K562 (cell line): Measurements from ENCODE around the gene TMTC4. TPM values are rescaled to one million over a fixed set of nuclear protein-coding genes. Genes with fewer than 3 reads are reported as not detected.

Experiments
- ARID1B ChIP-seq: fragments of 450-650 bp; IDR thresholded peaks from 2 replicates; pipeline ENCODE4 v1.6.1; 2016; ENCODE audit warnings: antibody characterized with exemption, mild to moderate bottlenecking, inconsistent platforms
- ARID2 ChIP-seq: fragments of 450-650 bp; IDR thresholded peaks from 2 replicates; pipeline ENCODE4 v1.6.1; 2017; ENCODE audit warnings: antibody characterized with exemption, mild to moderate bottlenecking
- BRCA1 ChIP-seq, 2 experiments: fragments of 450-650 bp in 1 of 2; sonication (generic) in 1 of 2; formaldehyde crosslinking in 1 of 2; IDR thresholded peaks; 2 replicates each; pipeline versions ENCODE4 v1.5.0 to v1.6.1; 2017 to 2020; ENCODE audit warnings: mild to moderate bottlenecking in 1 of 2, missing genetic modification reagents in 1 of 2
- CBX3 ChIP-seq, 2 experiments: IDR thresholded peaks; 1 replicate in 1 of 2; 2 replicates in 1 of 2; pipeline ENCODE4 v1.6.1; 2012; ENCODE audit warnings: inconsistent platforms in 2 of 2, low read length in 2 of 2, borderline replicate concordance in 1 of 2, control low read depth in 1 of 2
- CSDE1 ChIP-seq, 2 experiments: fragments of 450-650 bp; IDR thresholded peaks; 2 replicates each; pipeline ENCODE4 v1.6.1; 2016; ENCODE audit warnings: mild to moderate bottlenecking in 1 of 2
- EHMT2 ChIP-seq: fragments of 450-650 bp; IDR thresholded peaks from 2 replicates; pipeline ENCODE4 v1.6.1; 2018; ENCODE audit warnings: antibody characterized with exemption
- EP300 ChIP-seq: IDR thresholded peaks from 2 replicates; pipeline ENCODE4 v1.6.1; 2012; ENCODE audit warnings: low read length, improper control_type of control experiment
- ETV1 ChIP-seq: fragments of 450-650 bp; conservative IDR thresholded peaks from 2 replicates; pipeline ENCODE4 v1.6.1; 2016; ENCODE audit warnings: missing genetic modification characterization, control low read depth, low read depth, missing compliant biosample characterization
- GABPA ChIP-seq: fragments of 200-800 bp; sonication (Bioruptor generic); conservative IDR thresholded peaks from 2 replicates; pipeline ENCODE4 v1.6.1; 2016; ENCODE audit warnings: low read depth, missing genetic modification characterization, missing compliant biosample characterization
- JUND ChIP-seq, 2 experiments: IDR thresholded peaks; 2 replicates in 1 of 2; 3 replicates in 1 of 2; pipeline ENCODE4 v1.6.1; 2011; ENCODE audit warnings: borderline replicate concordance in 2 of 2, low read depth in 2 of 2, low read length in 2 of 2, improper control_type of control experiment in 1 of 2, missing biosample characterization in 1 of 2, missing genetic modification characterization in 1 of 2, missing genetic modification reagents in 1 of 2
- MTA3 ChIP-seq: fragments of 450-650 bp; formaldehyde crosslinking; IDR thresholded peaks from 2 replicates; pipeline ENCODE4 v1.6.1; 2017; ENCODE audit warnings: mild to moderate bottlenecking, borderline replicate concordance
- SIX5 ChIP-seq, 2 experiments: IDR thresholded peaks; 2 replicates each; pipeline ENCODE4 v1.6.1; 2011; ENCODE audit warnings: low read length in 2 of 2, borderline replicate concordance in 1 of 2, low read depth in 1 of 2, mild to moderate bottlenecking in 1 of 2, moderate library complexity in 1 of 2; ENCODE audit not compliant: insufficient read depth in 1 of 2
- SMARCA4 ChIP-seq: fragments of 450-650 bp; IDR thresholded peaks from 2 replicates; pipeline ENCODE4 v1.6.1; 2016
- SMARCE1 ChIP-seq: fragments of 450-650 bp; IDR thresholded peaks from 2 replicates; pipeline ENCODE4 v1.7.1; 2016; ENCODE audit warnings: mild to moderate bottlenecking
- STAT5B ChIP-seq: fragments of 250-450 bp; sonication (Bioruptor Pico); IDR thresholded peaks from 2 replicates; pipeline ENCODE4 v1.8.0; 2021; ENCODE audit warnings: mild to moderate bottlenecking, inconsistent platforms
- TFAM ChIP-seq: fragments of 250-450 bp; sonication (Bioruptor Pico); conservative IDR thresholded peaks from 2 replicates; pipeline ENCODE4 v1.5.0; 2021; ENCODE audit warnings: mild to moderate bottlenecking, moderate library complexity
- ZNF589 ChIP-seq: fragments of 200-800 bp; sonication (Bioruptor generic); IDR thresholded peaks from 2 replicates; pipeline ENCODE4 v1.6.1; 2016; ENCODE audit warnings: low read depth, missing genetic modification characterization, missing compliant biosample characterization
- polyA plus RNA-seq, 8 experiments: library from polyadenylated mRNA; depleted of rRNA in 4 of 8; stranded (reverse) in 5 of 8; unstranded in 3 of 8; fragments of >200 nt; fragmentation: Nextera tagmentation in 2 of 8; fragmentation: Illumina TruSeq in 1 of 8; extraction: Ambion mirVana in 2 of 8; extraction: Trizol in 1 of 8; gene quantifications; 2 replicates each; pipeline versions ENCODE4 v1.2.1 to v1.2.3, GENCODE V29; 2011 to 2014; ENCODE audit warnings: inconsistent platforms in 1 of 8, missing spikeins in 1 of 8
- total RNA-seq, 7 experiments: library from RNA; depleted of rRNA in 6 of 7; stranded (reverse); fragments of >200 nt in 6 of 7; fragmentation: Illumina TruSeq in 2 of 7; extraction: Trizol in 2 of 7; gene quantifications; 2 replicates each; pipeline versions ENCODE4 v1.2.1 to v1.2.3, GENCODE V29; 2011 to 2021; ENCODE audit warnings: low replicate concordance in 1 of 7
- TF ChIP-seq, protein P1 (sequence below), 2 experiments: IDR thresholded peaks; 2 replicates each; pipeline ENCODE4 v1.6.1; 2011; ENCODE audit warnings: borderline replicate concordance in 1 of 2, control low read depth in 1 of 2, low read depth in 1 of 2, low read length in 1 of 2, mild to moderate bottlenecking in 1 of 2, mixed read lengths in 1 of 2, moderate library complexity in 1 of 2; ENCODE audit not compliant: insufficient read depth in 1 of 2, insufficient read length in 1 of 2, poor library complexity in 1 of 2, severe bottlenecking in 1 of 2; ENCODE audit errors: extremely low read depth in 1 of 2
- TF ChIP-seq, protein P2 (sequence below), 2 experiments: fragments of 450-650 bp in 1 of 2; sonication (generic) in 1 of 2; formaldehyde crosslinking in 1 of 2; IDR thresholded peaks in 1 of 2; conservative IDR thresholded peaks in 1 of 2; 2 replicates each; pipeline versions ENCODE4 v1.6.1 to v1.8.1; 2016 to 2023; ENCODE audit warnings: mild to moderate bottlenecking in 2 of 2, moderate library complexity in 2 of 2, inconsistent platforms in 1 of 2, missing genetic modification reagents in 1 of 2
- TF ChIP-seq, protein P3 (sequence below), 2 experiments: IDR thresholded peaks in 1 of 2; conservative IDR thresholded peaks in 1 of 2; 2 replicates each; pipeline ENCODE4 v1.6.1; 2016; ENCODE audit warnings: low read depth in 2 of 2, mild to moderate bottlenecking in 1 of 2, missing compliant biosample characterization in 1 of 2, missing genetic modification characterization in 1 of 2, moderate library complexity in 1 of 2
- TF ChIP-seq, protein P4 (sequence below): sonication (generic); formaldehyde crosslinking; IDR thresholded peaks from 2 replicates; pipeline ENCODE4 v1.9.0; 2022; ENCODE audit warnings: mild to moderate bottlenecking, missing genetic modification reagents

Gene TMTC4
- total and polyA plus RNA-seq, 9 of the 15 experiments (the other 6 are each of a cell fraction or from before 2014, with no cell fraction given), result 3.5 to 16.7 (median 11.8) TPM

DNA sequence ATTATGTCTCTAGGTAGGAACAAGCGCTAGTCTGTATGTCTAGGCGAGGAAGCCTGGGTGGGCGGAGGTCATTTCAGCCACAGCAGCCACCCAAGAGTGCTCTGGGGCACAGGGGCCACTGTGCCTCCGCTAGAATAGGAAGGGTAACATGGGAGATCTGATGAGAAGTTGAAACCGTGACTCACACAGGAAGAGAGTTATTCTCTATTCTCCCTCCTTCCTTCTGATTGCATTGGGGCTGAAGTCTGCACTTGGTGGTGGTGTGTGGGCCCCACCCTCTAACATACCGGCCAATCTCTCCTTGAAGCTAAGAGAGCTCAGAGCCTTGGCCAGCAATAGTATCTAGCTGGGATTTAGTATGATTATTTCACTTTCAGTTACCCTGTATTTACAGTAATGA lies 65.7 kb downstream of the TMTC4 start (continued):
- peak in 1 of 2 experiments; percentile 62; a peak in 1 of 3 replicates for TF ChIP-seq CBX3 (IDR thresholded peaks at IDR 0.05; ENCODE audit: borderline replicate concordance in 1 of 2, low read length in 2 of 2)
- TF ChIP-seq SIX5 (IDR thresholded peaks at IDR 0.05; ENCODE audit: borderline replicate concordance in 1 of 2, insufficient read depth in 1 of 2, low read depth in 1 of 2, low read length in 2 of 2), result no peak
- TF ChIP-seq, protein P1, sequence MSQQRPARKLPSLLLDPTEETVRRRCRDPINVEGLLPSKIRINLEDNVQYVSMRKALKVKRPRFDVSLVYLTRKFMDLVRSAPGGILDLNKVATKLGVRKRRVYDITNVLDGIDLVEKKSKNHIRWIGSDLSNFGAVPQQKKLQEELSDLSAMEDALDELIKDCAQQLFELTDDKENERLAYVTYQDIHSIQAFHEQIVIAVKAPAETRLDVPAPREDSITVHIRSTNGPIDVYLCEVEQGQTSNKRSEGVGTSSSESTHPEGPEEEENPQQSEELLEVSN (IDR thresholded peaks at IDR 0.05; ENCODE audit: borderline replicate concordance in 1 of 2, extremely low read depth in 1 of 2, insufficient read depth in 1 of 2, insufficient read length in 1 of 2, low read depth in 1 of 2, low read length in 1 of 2, poor library complexity in 1 of 2, severe bottlenecking in 1 of 2), result peak in 1 of 2 experiments; percentile 43
- TF ChIP-seq, protein P2, sequence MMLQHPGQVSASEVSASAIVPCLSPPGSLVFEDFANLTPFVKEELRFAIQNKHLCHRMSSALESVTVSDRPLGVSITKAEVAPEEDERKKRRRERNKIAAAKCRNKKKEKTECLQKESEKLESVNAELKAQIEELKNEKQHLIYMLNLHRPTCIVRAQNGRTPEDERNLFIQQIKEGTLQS (IDR thresholded peaks at IDR 0.05), result peak; percentile 56
- TF ChIP-seq, protein P2 (CRISPR knock-in tag; conservative IDR thresholded peaks at IDR 0.05), result no peak
- peak; percentile 30; the same call in 1 of the 2 replicates for TF ChIP-seq GABPA (tag)
- TF ChIP-seq SMARCE1, result peak; percentile 47; the same call in 1 of the 2 replicates
- TF ChIP-seq ZNF589, result 0 out of 2 replicates have a peak, but pooled peaks have one; percentile 31
- TF ChIP-seq BRCA1 (IDR thresholded peaks at IDR 0.05), result no peak
- TF ChIP-seq BRCA1 (CRISPR knock-in tag; IDR thresholded peaks at IDR 0.05), result no peak
- TF ChIP-seq EP300, result peak; percentile 6; the same call in 1 of the 2 replicates
- TF ChIP-seq, protein P3, sequence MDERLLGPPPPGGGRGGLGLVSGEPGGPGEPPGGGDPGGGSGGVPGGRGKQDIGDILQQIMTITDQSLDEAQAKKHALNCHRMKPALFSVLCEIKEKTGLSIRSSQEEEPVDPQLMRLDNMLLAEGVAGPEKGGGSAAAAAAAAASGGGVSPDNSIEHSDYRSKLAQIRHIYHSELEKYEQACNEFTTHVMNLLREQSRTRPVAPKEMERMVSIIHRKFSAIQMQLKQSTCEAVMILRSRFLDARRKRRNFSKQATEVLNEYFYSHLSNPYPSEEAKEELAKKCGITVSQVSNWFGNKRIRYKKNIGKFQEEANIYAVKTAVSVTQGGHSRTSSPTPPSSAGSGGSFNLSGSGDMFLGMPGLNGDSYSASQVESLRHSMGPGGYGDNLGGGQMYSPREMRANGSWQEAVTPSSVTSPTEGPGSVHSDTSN (CRISPR knock-in tag; IDR thresholded peaks at IDR 0.05; ENCODE audit: low read depth), result no peak
- TF ChIP-seq, protein P3 (tag; conservative IDR thresholded peaks at IDR 0.05; ENCODE audit: low read depth), result no peak
- TF ChIP-seq JUND (IDR thresholded peaks at IDR 0.05; ENCODE audit: borderline replicate concordance, low read depth, low read length), result peak; percentile 90
- peak; percentile 81; the same call in 2 of the 3 replicates for TF ChIP-seq JUND (tag; IDR thresholded peaks at IDR 0.05; ENCODE audit: borderline replicate concordance, low read depth, low read length)
- TF ChIP-seq EHMT2, result peak; percentile 51; the same call in 1 of the 2 replicates
- TF ChIP-seq ARID2, result no peak
- TF ChIP-seq, protein P4, sequence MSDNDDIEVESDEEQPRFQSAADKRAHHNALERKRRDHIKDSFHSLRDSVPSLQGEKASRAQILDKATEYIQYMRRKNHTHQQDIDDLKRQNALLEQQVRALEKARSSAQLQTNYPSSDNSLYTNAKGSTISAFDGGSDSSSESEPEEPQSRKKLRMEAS (CRISPR knock-in tag), result peak; percentile 40; the same call in 1 of the 2 replicates
- TF ChIP-seq SMARCA4, result peak; percentile 52; the same call in 1 of the 2 replicates
- TF ChIP-seq MTA3, result 0 out of 2 replicates have a peak, but pooled peaks have one; percentile 32
- peak; percentile 41; the same call in 1 of the 2 replicates for TF ChIP-seq ARID1B
- TF ChIP-seq ETV1 (tag), result 0 out of 2 replicates have a peak, but pooled peaks have one; percentile 29
- TF ChIP-seq STAT5B (CRISPR knock-in tag), result no peak
- no peak for TF ChIP-seq TFAM (CRISPR knock-in tag)
- TF ChIP-seq CSDE1 (IDR thresholded peaks at IDR 0.05), result no peak
